VCaP (cell line): ENCODE data around the gene MGAT5.

Source experiments
- H3K27ac ChIP-seq: fragments of 450-650 bp; 2 replicates; pipeline ENCODE4 v1.5.1; 2017
- CTCF ChIP-seq: fragments of 450-650 bp; conservative IDR thresholded peaks from 2 replicates; pipeline ENCODE4 v1.5.1; 2017; ENCODE audit warnings: mild to moderate bottlenecking, moderate library complexity

Gene MGAT5

GRCh38 chr2:134253804-134254203, at the start of gene MGAT5:
Gene MGAT5 (plus strand): TSS chr2:134254072. CDS start chr2:134254404, 332 bp downstream.
- H3K27ac ChIP-seq: peak within 1 kb of the TSS; percentile 80
- TF ChIP-seq CTCF: no peak

GRCh38 chr2:134205087-134205486, 48.8 kb upstream of the MGAT5 start:
- no peak for TF ChIP-seq CTCF
- H3K27ac ChIP-seq: no peak overlapping the region

GRCh38 chr2:134206031-134206430, 47.8 kb upstream of the MGAT5 start:
- TF ChIP-seq CTCF: no peak
- no peak overlapping the region for H3K27ac ChIP-seq

- no peak overlapping the region for H3K27ac ChIP-seq
- TF ChIP-seq CTCF: no peak
Observed at GRCh38 chr2:134206573-134206972, 47.3 kb upstream of the MGAT5 start.

- no peak overlapping the region for H3K27ac ChIP-seq
- peak; percentile 43 for TF ChIP-seq CTCF
Observed at GRCh38 chr2:134207589-134208209, 46.2 kb upstream of the MGAT5 start.

GRCh38 chr2:134208825-134209224, 45.0 kb upstream of the MGAT5 start:
- no peak overlapping the region for H3K27ac ChIP-seq
- no peak for TF ChIP-seq CTCF

GRCh38 chr2:134212746-134213145, 41.1 kb upstream of the MGAT5 start:
- TF ChIP-seq CTCF: no peak
- no peak overlapping the region for H3K27ac ChIP-seq
